IMR-90 (cell line): ENCODE results near the gene TULP4. TPM values are rescaled to one million over a fixed set of nuclear protein-coding genes. Genes with fewer than 3 reads are reported as not detected.

Experiments used
- ATAC-seq: fragments of 200-7000 bp; cut with Tn5 transposase; 2 replicates; pipeline ENCODE4 v1.9.1; 2020; ENCODE audit warnings: low read depth, mild to moderate bottlenecking, moderate library complexity
- BruUV-seq: library from RNA; stranded (reverse); fragments of 400-500 nt; replicated peaks from 2 replicates; lab custom pipeline; 2021; lab: Mats Ljungman, UMichigan
- CTCF ChIA-PET: fragments of 300-600 bp; formaldehyde crosslinking; extraction: SDS; loops from one replicate; lab custom pipeline; 2021; ENCODE audit warnings: antibody characterized with exemption; lab: Yijun Ruan, JAX
- POLR2A ChIA-PET: fragments of 300-600 bp; sonication (Branson Sonifier 250); formaldehyde crosslinking; loops from one replicate; lab custom pipeline; 2022; ENCODE audit warnings: antibody characterized with exemption; ENCODE audit not compliant: unreplicated experiment; lab: Charles Lee
- DNase-seq: peaks from one replicate; pipeline ENCODE4 v3.0.0; 2013
- H2AFZ ChIP-seq: replicated peaks from 2 replicates; pipeline ENCODE3; 2013; ENCODE audit warnings: low read length, mild to moderate bottlenecking; ENCODE audit not compliant: poor library complexity
- H2AK5ac ChIP-seq: 2 replicates; pipeline ENCODE4 v1.6.1; 2013; ENCODE audit warnings: low read depth, low read length, inconsistent platforms
- H2AK9ac ChIP-seq: replicated peaks from 2 replicates; pipeline ENCODE3; 2013; ENCODE audit warnings: mild to moderate bottlenecking, low read depth, low read length, moderate library complexity; ENCODE audit not compliant: poor library complexity
- H2BK120ac ChIP-seq: 2 replicates; pipeline ENCODE4 v1.6.1; 2013; ENCODE audit warnings: low read depth, low read length, inconsistent platforms
- H2BK15ac ChIP-seq: 3 replicates; pipeline ENCODE4 v1.6.1; 2013; ENCODE audit warnings: low read depth, low read length, inconsistent platforms
- H2BK20ac ChIP-seq: 2 replicates; pipeline ENCODE4 v1.6.1; 2013; ENCODE audit warnings: low read depth, mild to moderate bottlenecking, inconsistent platforms, low read length, moderate library complexity
- H2BK5ac ChIP-seq: 2 replicates; pipeline ENCODE4 v1.6.1; 2013; ENCODE audit warnings: mild to moderate bottlenecking, low read depth, low read length, inconsistent platforms; ENCODE audit not compliant: poor library complexity, severe bottlenecking
- H3K14ac ChIP-seq: replicated peaks from 2 replicates; pipeline ENCODE4 v1.6.1; 2013; ENCODE audit warnings: low read depth, low read length, inconsistent platforms
- H3K18ac ChIP-seq: 2 replicates; pipeline ENCODE4 v1.6.1; 2013; ENCODE audit warnings: low read depth, low read length, control low read depth
- H3K23ac ChIP-seq: 2 replicates; pipeline ENCODE4 v1.6.1; 2013; ENCODE audit warnings: low read depth, low read length, inconsistent platforms
- H3K27ac ChIP-seq: 2 replicates; pipeline ENCODE4 v1.5.1; 2013; ENCODE audit warnings: mild to moderate bottlenecking, control low read depth, low read length; ENCODE audit not compliant: insufficient read depth
- H3K27me3 ChIP-seq: 2 replicates; pipeline ENCODE4 v1.6.1; 2013; ENCODE audit warnings: low read length; ENCODE audit not compliant: control insufficient read depth, insufficient read depth
- H3K36me3 ChIP-seq: 2 replicates; pipeline ENCODE4 v1.6.1; 2013; ENCODE audit warnings: low read length, mixed read lengths; ENCODE audit not compliant: control insufficient read depth, insufficient read depth
- H3K4ac ChIP-seq: 2 replicates; pipeline ENCODE4 v1.6.1; 2013; ENCODE audit warnings: low read depth, low read length, inconsistent platforms
- H3K4me1 ChIP-seq: 2 replicates; pipeline ENCODE4 v1.6.1; 2013; ENCODE audit warnings: low read length, mixed read lengths; ENCODE audit not compliant: control insufficient read depth, insufficient read depth
- H3K4me2 ChIP-seq: 2 replicates; pipeline ENCODE4 v1.6.1; 2013; ENCODE audit warnings: low read depth, mild to moderate bottlenecking, control low read depth, low read length, moderate library complexity
- H3K4me3 ChIP-seq: 2 replicates; pipeline ENCODE4 v1.5.1; 2013; ENCODE audit warnings: low read depth, mild to moderate bottlenecking, control low read depth, low read length, moderate library complexity; ENCODE audit not compliant: insufficient read depth
- H3K56ac ChIP-seq: 2 replicates; pipeline ENCODE4 v1.6.1; 2013; ENCODE audit warnings: low read length, inconsistent platforms; ENCODE audit not compliant: insufficient read depth; ENCODE audit errors: extremely low read depth
- H3K79me1 ChIP-seq, 2 experiments: 2 replicates each; pipeline ENCODE4 v1.6.1; 2013; ENCODE audit warnings: low read length in 2 of 2, inconsistent platforms in 1 of 2, low read depth in 1 of 2
- H3K9ac ChIP-seq: 2 replicates; pipeline ENCODE4 v1.6.1; 2013; ENCODE audit warnings: low read depth, low read length, control low read depth
- H3K9me1 ChIP-seq: 2 replicates; pipeline ENCODE4 v1.6.1; 2013; ENCODE audit warnings: low read length, inconsistent platforms; ENCODE audit not compliant: insufficient read depth
- H3K9me3 ChIP-seq: 2 replicates; pipeline ENCODE4 v1.6.1; 2013; ENCODE audit warnings: low read length; ENCODE audit not compliant: control insufficient read depth, insufficient read depth
- H4K20me1 ChIP-seq: 2 replicates; pipeline ENCODE4 v1.6.1; 2013; ENCODE audit warnings: low read length, inconsistent platforms; ENCODE audit not compliant: insufficient read depth
- H4K5ac ChIP-seq: 2 replicates; pipeline ENCODE4 v1.6.1; 2013; ENCODE audit warnings: mild to moderate bottlenecking, low read depth, low read length, control low read depth
- H4K8ac ChIP-seq, 2 experiments: 2 replicates each; pipeline ENCODE4 v1.6.1; 2013; ENCODE audit warnings: low read depth in 2 of 2, low read length in 2 of 2, control low read depth in 1 of 2, inconsistent platforms in 1 of 2
- H4K91ac ChIP-seq: 2 replicates; pipeline ENCODE4 v1.6.1; 2013; ENCODE audit warnings: low read depth, low read length, inconsistent platforms; ENCODE audit not compliant: insufficient read depth
- BHLHE40 ChIP-seq: fragments of 150-350 bp; IDR thresholded peaks from 2 replicates; pipeline ENCODE4 v1.6.1; 2016; ENCODE audit warnings: mild to moderate bottlenecking, low read depth, low read length
- CEBPB ChIP-seq: IDR thresholded peaks from 2 replicates; pipeline ENCODE4 v1.6.1; 2012; ENCODE audit warnings: low read depth, low read length, improper control_type of control experiment
- CHD1 ChIP-seq: IDR thresholded peaks from 2 replicates; pipeline ENCODE4 v1.6.1; 2012; ENCODE audit warnings: low read depth, low read length, improper control_type of control experiment
- CTCF ChIP-seq: conservative IDR thresholded peaks from 2 replicates; pipeline ENCODE4 v1.5.1; 2012; ENCODE audit warnings: mild to moderate bottlenecking, low read depth, low read length, improper control_type of control experiment
- FOS ChIP-seq: fragments of 150-350 bp; IDR thresholded peaks from 2 replicates; pipeline ENCODE4 v1.6.1; 2016; ENCODE audit warnings: low read depth, low read length
- MAFK ChIP-seq: IDR thresholded peaks from 2 replicates; pipeline ENCODE4 v1.6.1; 2012; ENCODE audit warnings: low read depth, low read length, improper control_type of control experiment
- MAZ ChIP-seq: IDR thresholded peaks from 2 replicates; pipeline ENCODE4 v1.6.1; 2012; ENCODE audit warnings: low read depth, mild to moderate bottlenecking, low read length, improper control_type of control experiment, moderate library complexity, borderline replicate concordance
- MXI1 ChIP-seq: IDR thresholded peaks from 2 replicates; pipeline ENCODE4 v1.6.1; 2012; ENCODE audit warnings: low read depth, mild to moderate bottlenecking, low read length, moderate library complexity, borderline replicate concordance
- NFE2L2 ChIP-seq: fragments of 150-350 bp; IDR thresholded peaks from 2 replicates; pipeline ENCODE4 v1.6.1; 2016; ENCODE audit warnings: low read depth, mild to moderate bottlenecking, low read length
- POLR2A ChIP-seq: IDR thresholded peaks from 2 replicates; pipeline ENCODE4 v1.6.1; 2012; ENCODE audit warnings: mild to moderate bottlenecking, low read depth, low read length
- RAD21 ChIP-seq: IDR thresholded peaks from 2 replicates; pipeline ENCODE4 v1.6.1; 2012; ENCODE audit warnings: low read length, improper control_type of control experiment
- RCOR1 ChIP-seq: IDR thresholded peaks from 2 replicates; pipeline ENCODE4 v1.6.1; 2012; ENCODE audit warnings: mild to moderate bottlenecking, low read length, improper control_type of control experiment; ENCODE audit not compliant: insufficient replicate concordance
- RFX5 ChIP-seq: IDR thresholded peaks from 2 replicates; pipeline ENCODE4 v1.8.0; 2012; ENCODE audit warnings: low read depth, mild to moderate bottlenecking, low read length, moderate library complexity
- SMC3 ChIP-seq: fragments of 150-350 bp; IDR thresholded peaks from 2 replicates; pipeline ENCODE4 v1.6.1; 2016; ENCODE audit warnings: low read depth, mild to moderate bottlenecking, antibody characterized with exemption, low read length, moderate library complexity
- WGBS, 2 experiments: methylation state at CpG; one replicate each; pipeline versions ENCODE4 v1.1.5 to v1.1.7; 2013; ENCODE audit warnings: missing lambda C conversion rate in 2 of 2; ENCODE audit not compliant: insufficient read length in 1 of 2; ENCODE audit errors: extremely low coverage in 2 of 2; 5-methylcytosine and 5-hydroxymethylcytosine counted together
- dilution Hi-C: fragments of 300-500 bp; cut with HindIII; formaldehyde crosslinking; loops from one replicate; pipeline ENCODE4 v1.14.3; 2018; ENCODE audit warnings: low sequenced_read_pairs; ENCODE audit not compliant: unreplicated experiment
- in situ Hi-C: fragments of 300-500 bp; cut with MboI; formaldehyde crosslinking; loops from 3 replicates; pipeline ENCODE4 v1.14.3; 2019; ENCODE audit warnings: low sequenced_read_pairs, inconsistent platforms, mixed read lengths
- intact Hi-C: fragments of 100-400 bp; cut with micrococcal nuclease; formaldehyde crosslinking; loops from 2 replicates; pipeline ENCODE4 v1.10.0; 2022
- polyA plus RNA-seq, 3 experiments: library from polyadenylated mRNA; depleted of rRNA; stranded (reverse); fragments of >200 nt; gene quantifications; 2 replicates each; pipeline ENCODE4 v1.2.3, GENCODE V29; 2012; ENCODE audit warnings: low replicate concordance in 1 of 3
- total RNA-seq: library from RNA; depleted of rRNA; stranded (reverse); fragments of >200 nt; gene quantifications from 2 replicates; pipeline ENCODE4 v1.2.3, GENCODE V29; 2012
- TF ChIP-seq, protein P1 (sequence below): fragments of 150-350 bp; IDR thresholded peaks from 2 replicates; pipeline ENCODE4 v1.6.1; 2017; ENCODE audit warnings: mild to moderate bottlenecking, antibody characterized with exemption, low read length, low read depth

TULP4 gene
- total and polyA plus RNA-seq, 2 of the 4 experiments (the other 2 are of a cell fraction) = 8.1 to 30.6 TPM

GRCh38 chr6:158529629-158530028 is 217.4 kb downstream of the TULP4 start:
- no peak overlapping the region for H2BK120ac ChIP-seq
- CTCF ChIA-PET = no interaction called here
- 92% methylated on average over 3 of the region's 8 CpGs; no CpG with 5 or more reads in 1 of the 2 experiments for WGBS, 2 experiments

More at GRCh38 chr6:158529629-158530028, 217.4 kb downstream of the TULP4 start:
- Histone ChIP-seq H2BK20ac (no peak overlapping the region), H3K14ac (no peak overlapping the region), H3K23ac (no peak overlapping the region), H3K9me1 (no peaks in the 10 kb centered on the region; the same call in 1 of the 2 replicates), H3K9ac (no peak overlapping the region), H4K91ac (no peak overlapping the region), H4K8ac (no peak overlapping the region), H2AK9ac (no peak overlapping the region), H3K4me1 (no peaks in the 10 kb centered on the region), H2AK5ac (no peak overlapping the region), H3K9me3 (no peaks in the 10 kb centered on the region; the same call in 1 of the 2 replicates), H3K79me1 (no peaks in the 10 kb centered on the region), H3K18ac (no peak overlapping the region), H3K56ac (no peak overlapping the region), H4K5ac (no peak overlapping the region), H3K4me2 (no peak overlapping the region), H3K27me3 (peaks cover 16% of the 10 kb centered on the region), H3K36me3 (no peaks in the 10 kb centered on the region), H4K20me1 (no peaks in the 10 kb centered on the region), H3K4ac (no peak overlapping the region), H2AFZ (no peak overlapping the region), H3K4me3 (no peak overlapping the region), H2BK15ac (no peak overlapping the region), H2BK5ac (no peak overlapping the region), H3K27ac (no peak overlapping the region)
- ATAC-seq (no peak), DNase-seq (no peak)
- BruUV-seq = no TSS peak
- dilution Hi-C loops (no loop called here), in situ Hi-C loops (no loop called here), intact Hi-C loops (no loop called here)
- POLR2A ChIA-PET = interaction anchor here (0.7 kb wide), 1 partner anchor 50 kb away, joined by 3 read pairs; no protein-coding TSS in a partner anchor
- TF ChIP-seq, protein P1, sequence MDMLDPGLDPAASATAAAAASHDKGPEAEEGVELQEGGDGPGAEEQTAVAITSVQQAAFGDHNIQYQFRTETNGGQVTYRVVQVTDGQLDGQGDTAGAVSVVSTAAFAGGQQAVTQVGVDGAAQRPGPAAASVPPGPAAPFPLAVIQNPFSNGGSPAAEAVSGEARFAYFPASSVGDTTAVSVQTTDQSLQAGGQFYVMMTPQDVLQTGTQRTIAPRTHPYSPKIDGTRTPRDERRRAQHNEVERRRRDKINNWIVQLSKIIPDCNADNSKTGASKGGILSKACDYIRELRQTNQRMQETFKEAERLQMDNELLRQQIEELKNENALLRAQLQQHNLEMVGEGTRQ = no peak
- TF ChIP-seq RFX5 = no peak
- no peak for TF ChIP-seq SMC3
- TF ChIP-seq MAFK = no peak
- no peak for TF ChIP-seq RAD21
- no peak for TF ChIP-seq FOS
- TF ChIP-seq RCOR1 = no peak
- no peak for TF ChIP-seq NFE2L2
- TF ChIP-seq MAZ = no peak
- no peak for TF ChIP-seq POLR2A
- TF ChIP-seq BHLHE40 = no peak
- TF ChIP-seq CEBPB = no peak
- no peak for TF ChIP-seq MXI1
- TF ChIP-seq CHD1 = no peak
- TF ChIP-seq CTCF = no peak
